IMR-90 (cell line): ENCODE measurements around the gene IFT43. TPM values are rescaled to one million over a fixed set of nuclear protein-coding genes. Genes with fewer than 3 reads are reported as not detected.

Experiments used
- ATAC-seq: fragments of 200-7000 bp; cut with Tn5 transposase; 2 replicates; pipeline ENCODE4 v1.9.1; 2020; ENCODE audit warnings: low read depth, mild to moderate bottlenecking, moderate library complexity
- BruUV-seq: library from RNA; stranded (reverse); fragments of 400-500 nt; replicated peaks from 2 replicates; lab custom pipeline; 2021; lab: Mats Ljungman, UMichigan
- CTCF ChIA-PET: fragments of 300-600 bp; formaldehyde crosslinking; extraction: SDS; loops from one replicate; lab custom pipeline; 2021; ENCODE audit warnings: antibody characterized with exemption; lab: Yijun Ruan, JAX
- POLR2A ChIA-PET: fragments of 300-600 bp; sonication (Branson Sonifier 250); formaldehyde crosslinking; loops from one replicate; lab custom pipeline; 2022; ENCODE audit warnings: antibody characterized with exemption; ENCODE audit not compliant: unreplicated experiment; lab: Charles Lee
- DNase-seq: peaks from one replicate; pipeline ENCODE4 v3.0.0; 2013
- H2AFZ ChIP-seq: replicated peaks from 2 replicates; pipeline ENCODE3; 2013; ENCODE audit warnings: low read length, mild to moderate bottlenecking; ENCODE audit not compliant: poor library complexity
- H2AK5ac ChIP-seq: 2 replicates; pipeline ENCODE4 v1.6.1; 2013; ENCODE audit warnings: low read depth, low read length, inconsistent platforms
- H2AK9ac ChIP-seq: replicated peaks from 2 replicates; pipeline ENCODE3; 2013; ENCODE audit warnings: mild to moderate bottlenecking, low read depth, low read length, moderate library complexity; ENCODE audit not compliant: poor library complexity
- H2BK120ac ChIP-seq: 2 replicates; pipeline ENCODE4 v1.6.1; 2013; ENCODE audit warnings: low read depth, low read length, inconsistent platforms
- H2BK15ac ChIP-seq: 3 replicates; pipeline ENCODE4 v1.6.1; 2013; ENCODE audit warnings: low read depth, low read length, inconsistent platforms
- H2BK20ac ChIP-seq: 2 replicates; pipeline ENCODE4 v1.6.1; 2013; ENCODE audit warnings: low read depth, mild to moderate bottlenecking, inconsistent platforms, low read length, moderate library complexity
- H2BK5ac ChIP-seq: 2 replicates; pipeline ENCODE4 v1.6.1; 2013; ENCODE audit warnings: mild to moderate bottlenecking, low read depth, low read length, inconsistent platforms; ENCODE audit not compliant: poor library complexity, severe bottlenecking
- H3K14ac ChIP-seq: replicated peaks from 2 replicates; pipeline ENCODE4 v1.6.1; 2013; ENCODE audit warnings: low read depth, low read length, inconsistent platforms
- H3K18ac ChIP-seq: 2 replicates; pipeline ENCODE4 v1.6.1; 2013; ENCODE audit warnings: low read depth, low read length, control low read depth
- H3K23ac ChIP-seq: 2 replicates; pipeline ENCODE4 v1.6.1; 2013; ENCODE audit warnings: low read depth, low read length, inconsistent platforms
- H3K27ac ChIP-seq: 2 replicates; pipeline ENCODE4 v1.5.1; 2013; ENCODE audit warnings: mild to moderate bottlenecking, control low read depth, low read length; ENCODE audit not compliant: insufficient read depth
- H3K27me3 ChIP-seq: 2 replicates; pipeline ENCODE4 v1.6.1; 2013; ENCODE audit warnings: low read length; ENCODE audit not compliant: control insufficient read depth, insufficient read depth
- H3K36me3 ChIP-seq: 2 replicates; pipeline ENCODE4 v1.6.1; 2013; ENCODE audit warnings: low read length, mixed read lengths; ENCODE audit not compliant: control insufficient read depth, insufficient read depth
- H3K4ac ChIP-seq: 2 replicates; pipeline ENCODE4 v1.6.1; 2013; ENCODE audit warnings: low read depth, low read length, inconsistent platforms
- H3K4me1 ChIP-seq: 2 replicates; pipeline ENCODE4 v1.6.1; 2013; ENCODE audit warnings: low read length, mixed read lengths; ENCODE audit not compliant: control insufficient read depth, insufficient read depth
- H3K4me2 ChIP-seq: 2 replicates; pipeline ENCODE4 v1.6.1; 2013; ENCODE audit warnings: low read depth, mild to moderate bottlenecking, control low read depth, low read length, moderate library complexity
- H3K4me3 ChIP-seq: 2 replicates; pipeline ENCODE4 v1.5.1; 2013; ENCODE audit warnings: low read depth, mild to moderate bottlenecking, control low read depth, low read length, moderate library complexity; ENCODE audit not compliant: insufficient read depth
- H3K56ac ChIP-seq: 2 replicates; pipeline ENCODE4 v1.6.1; 2013; ENCODE audit warnings: low read length, inconsistent platforms; ENCODE audit not compliant: insufficient read depth; ENCODE audit errors: extremely low read depth
- H3K79me1 ChIP-seq, 2 experiments: 2 replicates each; pipeline ENCODE4 v1.6.1; 2013; ENCODE audit warnings: low read length in 2 of 2, inconsistent platforms in 1 of 2, low read depth in 1 of 2
- H3K9ac ChIP-seq: 2 replicates; pipeline ENCODE4 v1.6.1; 2013; ENCODE audit warnings: low read depth, low read length, control low read depth
- H3K9me1 ChIP-seq: 2 replicates; pipeline ENCODE4 v1.6.1; 2013; ENCODE audit warnings: low read length, inconsistent platforms; ENCODE audit not compliant: insufficient read depth
- H3K9me3 ChIP-seq: 2 replicates; pipeline ENCODE4 v1.6.1; 2013; ENCODE audit warnings: low read length; ENCODE audit not compliant: control insufficient read depth, insufficient read depth
- H4K20me1 ChIP-seq: 2 replicates; pipeline ENCODE4 v1.6.1; 2013; ENCODE audit warnings: low read length, inconsistent platforms; ENCODE audit not compliant: insufficient read depth
- H4K5ac ChIP-seq: 2 replicates; pipeline ENCODE4 v1.6.1; 2013; ENCODE audit warnings: mild to moderate bottlenecking, low read depth, low read length, control low read depth
- H4K8ac ChIP-seq, 2 experiments: 2 replicates each; pipeline ENCODE4 v1.6.1; 2013; ENCODE audit warnings: low read depth in 2 of 2, low read length in 2 of 2, control low read depth in 1 of 2, inconsistent platforms in 1 of 2
- H4K91ac ChIP-seq: 2 replicates; pipeline ENCODE4 v1.6.1; 2013; ENCODE audit warnings: low read depth, low read length, inconsistent platforms; ENCODE audit not compliant: insufficient read depth
- BHLHE40 ChIP-seq: fragments of 150-350 bp; IDR thresholded peaks from 2 replicates; pipeline ENCODE4 v1.6.1; 2016; ENCODE audit warnings: mild to moderate bottlenecking, low read depth, low read length
- CEBPB ChIP-seq: IDR thresholded peaks from 2 replicates; pipeline ENCODE4 v1.6.1; 2012; ENCODE audit warnings: low read depth, low read length, improper control_type of control experiment
- CHD1 ChIP-seq: IDR thresholded peaks from 2 replicates; pipeline ENCODE4 v1.6.1; 2012; ENCODE audit warnings: low read depth, low read length, improper control_type of control experiment
- ELK1 ChIP-seq: fragments of 150-350 bp; IDR thresholded peaks from 2 replicates; pipeline ENCODE4 v1.6.1; 2016; ENCODE audit warnings: low read depth, mild to moderate bottlenecking, low read length, moderate library complexity, borderline replicate concordance
- FOS ChIP-seq: fragments of 150-350 bp; IDR thresholded peaks from 2 replicates; pipeline ENCODE4 v1.6.1; 2016; ENCODE audit warnings: low read depth, low read length
- MAFK ChIP-seq: IDR thresholded peaks from 2 replicates; pipeline ENCODE4 v1.6.1; 2012; ENCODE audit warnings: low read depth, low read length, improper control_type of control experiment
- MXI1 ChIP-seq: IDR thresholded peaks from 2 replicates; pipeline ENCODE4 v1.6.1; 2012; ENCODE audit warnings: low read depth, mild to moderate bottlenecking, low read length, moderate library complexity, borderline replicate concordance
- NFE2L2 ChIP-seq: fragments of 150-350 bp; IDR thresholded peaks from 2 replicates; pipeline ENCODE4 v1.6.1; 2016; ENCODE audit warnings: low read depth, mild to moderate bottlenecking, low read length
- RAD21 ChIP-seq: IDR thresholded peaks from 2 replicates; pipeline ENCODE4 v1.6.1; 2012; ENCODE audit warnings: low read length, improper control_type of control experiment
- RCOR1 ChIP-seq: IDR thresholded peaks from 2 replicates; pipeline ENCODE4 v1.6.1; 2012; ENCODE audit warnings: mild to moderate bottlenecking, low read length, improper control_type of control experiment; ENCODE audit not compliant: insufficient replicate concordance
- RFX5 ChIP-seq: IDR thresholded peaks from 2 replicates; pipeline ENCODE4 v1.8.0; 2012; ENCODE audit warnings: low read depth, mild to moderate bottlenecking, low read length, moderate library complexity
- WGBS, 2 experiments: methylation state at CpG; one replicate each; pipeline versions ENCODE4 v1.1.5 to v1.1.7; 2013; ENCODE audit warnings: missing lambda C conversion rate in 2 of 2; ENCODE audit not compliant: insufficient read length in 1 of 2; ENCODE audit errors: extremely low coverage in 2 of 2; 5-methylcytosine and 5-hydroxymethylcytosine counted together
- dilution Hi-C: fragments of 300-500 bp; cut with HindIII; formaldehyde crosslinking; loops from one replicate; pipeline ENCODE4 v1.14.3; 2018; ENCODE audit warnings: low sequenced_read_pairs; ENCODE audit not compliant: unreplicated experiment
- in situ Hi-C: fragments of 300-500 bp; cut with MboI; formaldehyde crosslinking; loops from 3 replicates; pipeline ENCODE4 v1.14.3; 2019; ENCODE audit warnings: low sequenced_read_pairs, inconsistent platforms, mixed read lengths
- intact Hi-C: fragments of 100-400 bp; cut with micrococcal nuclease; formaldehyde crosslinking; loops from 2 replicates; pipeline ENCODE4 v1.10.0; 2022
- polyA plus RNA-seq, 3 experiments: library from polyadenylated mRNA; depleted of rRNA; stranded (reverse); fragments of >200 nt; gene quantifications; 2 replicates each; pipeline ENCODE4 v1.2.3, GENCODE V29; 2012; ENCODE audit warnings: low replicate concordance in 1 of 3
- total RNA-seq: library from RNA; depleted of rRNA; stranded (reverse); fragments of >200 nt; gene quantifications from 2 replicates; pipeline ENCODE4 v1.2.3, GENCODE V29; 2012
- TF ChIP-seq, protein P1 (sequence below): conservative IDR thresholded peaks from 2 replicates; pipeline ENCODE4 v1.5.1; 2012; ENCODE audit warnings: mild to moderate bottlenecking, low read depth, low read length, improper control_type of control experiment
- TF ChIP-seq, protein P2 (sequence below): fragments of 150-350 bp; IDR thresholded peaks from 2 replicates; pipeline ENCODE4 v1.6.1; 2017; ENCODE audit warnings: mild to moderate bottlenecking, antibody characterized with exemption, low read length, low read depth

IFT43 gene
- total and polyA plus RNA-seq, 2 of the 4 experiments (the other 2 are of a cell fraction), result 41.4 to 43.2 TPM

- ChIA-PET POLR2A (no interaction called here), CTCF (no interaction called here)
- H3K9me1 ChIP-seq, result no peaks in the 10 kb centered on the region
- H4K20me1 ChIP-seq, result no peaks in the 10 kb centered on the region
- no peak overlapping the region for H2BK120ac ChIP-seq
- dilution Hi-C loops, result no loop called here
- intact Hi-C loops, result no loop called here
- H3K14ac ChIP-seq, result no peak overlapping the region
- H3K36me3 ChIP-seq, result peaks cover 16% of the 10 kb centered on the region
- no TSS peak for BruUV-seq
- in situ Hi-C loops, result no loop called here
- ATAC-seq, result no peak
- no peak overlapping the region for H4K5ac ChIP-seq
- H2AFZ ChIP-seq, result no peak overlapping the region
- no peaks in the 10 kb centered on the region for H3K9me3 ChIP-seq
- WGBS, 2 experiments, result no CpG with 5 or more reads among the region's 1 CpG
- no peak for DNase-seq
- H2AK9ac ChIP-seq, result no peak overlapping the region
- no peak overlapping the region for H4K8ac ChIP-seq
- H3K4ac ChIP-seq, result no peak overlapping the region
- no peak overlapping the region for H3K4me2 ChIP-seq
- no peak overlapping the region for H2BK5ac ChIP-seq
- no peak overlapping the region for H3K56ac ChIP-seq
- H3K18ac ChIP-seq, result no peak overlapping the region
- no peak overlapping the region for H4K91ac ChIP-seq
- no peak overlapping the region for H2BK15ac ChIP-seq
- no peak overlapping the region for H3K23ac ChIP-seq
- no peak for TF ChIP-seq RCOR1
- no peak for TF ChIP-seq MXI1
- TF ChIP-seq, protein P1, sequence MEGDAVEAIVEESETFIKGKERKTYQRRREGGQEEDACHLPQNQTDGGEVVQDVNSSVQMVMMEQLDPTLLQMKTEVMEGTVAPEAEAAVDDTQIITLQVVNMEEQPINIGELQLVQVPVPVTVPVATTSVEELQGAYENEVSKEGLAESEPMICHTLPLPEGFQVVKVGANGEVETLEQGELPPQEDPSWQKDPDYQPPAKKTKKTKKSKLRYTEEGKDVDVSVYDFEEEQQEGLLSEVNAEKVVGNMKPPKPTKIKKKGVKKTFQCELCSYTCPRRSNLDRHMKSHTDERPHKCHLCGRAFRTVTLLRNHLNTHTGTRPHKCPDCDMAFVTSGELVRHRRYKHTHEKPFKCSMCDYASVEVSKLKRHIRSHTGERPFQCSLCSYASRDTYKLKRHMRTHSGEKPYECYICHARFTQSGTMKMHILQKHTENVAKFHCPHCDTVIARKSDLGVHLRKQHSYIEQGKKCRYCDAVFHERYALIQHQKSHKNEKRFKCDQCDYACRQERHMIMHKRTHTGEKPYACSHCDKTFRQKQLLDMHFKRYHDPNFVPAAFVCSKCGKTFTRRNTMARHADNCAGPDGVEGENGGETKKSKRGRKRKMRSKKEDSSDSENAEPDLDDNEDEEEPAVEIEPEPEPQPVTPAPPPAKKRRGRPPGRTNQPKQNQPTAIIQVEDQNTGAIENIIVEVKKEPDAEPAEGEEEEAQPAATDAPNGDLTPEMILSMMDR, result no peak
- no peak for TF ChIP-seq MAFK
- no peak for TF ChIP-seq NFE2L2
- no peak for TF ChIP-seq FOS
- TF ChIP-seq BHLHE40, result no peak
- no peak for TF ChIP-seq ELK1
- TF ChIP-seq, protein P2, sequence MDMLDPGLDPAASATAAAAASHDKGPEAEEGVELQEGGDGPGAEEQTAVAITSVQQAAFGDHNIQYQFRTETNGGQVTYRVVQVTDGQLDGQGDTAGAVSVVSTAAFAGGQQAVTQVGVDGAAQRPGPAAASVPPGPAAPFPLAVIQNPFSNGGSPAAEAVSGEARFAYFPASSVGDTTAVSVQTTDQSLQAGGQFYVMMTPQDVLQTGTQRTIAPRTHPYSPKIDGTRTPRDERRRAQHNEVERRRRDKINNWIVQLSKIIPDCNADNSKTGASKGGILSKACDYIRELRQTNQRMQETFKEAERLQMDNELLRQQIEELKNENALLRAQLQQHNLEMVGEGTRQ, result no peak
- TF ChIP-seq CHD1, result no peak
- TF ChIP-seq RAD21, result no peak
- TF ChIP-seq RFX5, result no peak
- TF ChIP-seq CEBPB, result no peak
- no peak overlapping the region for H3K9ac ChIP-seq
- no peak overlapping the region for H3K4me3 ChIP-seq
- H3K27me3 ChIP-seq, result no peaks in the 10 kb centered on the region
- no peak overlapping the region for H2AK5ac ChIP-seq
- H3K4me1 ChIP-seq, result no peaks in the 10 kb centered on the region
- peaks cover 5 to 7% of the 10 kb centered on the region in 2 experiments; a peak in 2 of 4 replicates for H3K79me1 ChIP-seq
- H2BK20ac ChIP-seq, result no peak overlapping the region
- no peak overlapping the region for H3K27ac ChIP-seq
These were observed 38.2 kb downstream of the IFT43 start for GRCh38 chr14:76023757-76024156.
